K562 (cell line): ENCODE results near the gene TRIM44. TPM values are rescaled to one million over a fixed set of nuclear protein-coding genes. Genes with fewer than 3 reads are reported as not detected.

Experiments used
- ATAC-seq: fragments of 200-7000 bp; cut with Tn5 transposase; 3 replicates; pipeline ENCODE4 v1.9.1; 2020; ENCODE audit warnings: moderate library complexity
- BruUV-seq: library from RNA; stranded (reverse); fragments of 400-500 nt; replicated peaks from 2 replicates; lab custom pipeline; 2021; lab: Mats Ljungman, UMichigan
- CTCF ChIA-PET: fragments of 300-600 bp; formaldehyde crosslinking; extraction: SDS; loops from one replicate; lab custom pipeline; 2021; ENCODE audit warnings: low intra/inter-chr PET ratio; lab: Yijun Ruan, JAX
- POLR2A ChIA-PET: fragments of 300-600, 350-650 bp; sonication (Branson Sonifier 250); formaldehyde crosslinking; extraction: SDS; loops from one replicate; lab custom pipeline; 2021; ENCODE audit warnings: antibody characterized with exemption, inconsistent platforms; lab: Yijun Ruan, JAX
- DNase-seq, 4 experiments: peaks; one replicate each; pipeline versions ENCODE4 v3.0.0 to v3.0.0-alpha.2; 2011 to 2018; ENCODE audit warnings: low spot score in 3 of 4, mixed read lengths in 3 of 4; ENCODE audit errors: extremely low read depth in 1 of 4
- FAIRE-seq: peaks from 2 replicates; lab custom pipeline; 2011; peaks lifted over from hg19 to GRCh38; lab: Jason Lieb, UNC
- H2AFZ ChIP-seq: 2 replicates; pipeline ENCODE4 v1.6.0; 2011; ENCODE audit warnings: low read depth, low read length, control low read depth, inconsistent platforms
- H3K27ac ChIP-seq: fragments of 200-600 bp; 3 replicates; pipeline ENCODE4 v1.8.0; 2011; ENCODE audit warnings: low read depth, mild to moderate bottlenecking, control low read depth, inconsistent platforms, low read length, moderate library complexity, mixed read lengths; ENCODE audit errors: extremely low read depth
- H3K27me3 ChIP-seq, 2 experiments: fragments of 300-600 bp in 1 of 2; 2 replicates in 1 of 2; 3 replicates in 1 of 2; pipeline versions ENCODE4 v1.6.0 to v1.8.0; 2011; ENCODE audit warnings: inconsistent platforms in 2 of 2, low read length in 2 of 2, mild to moderate bottlenecking in 1 of 2, mixed read lengths in 1 of 2, moderate library complexity in 1 of 2; ENCODE audit not compliant: control insufficient read depth in 2 of 2, insufficient read depth in 2 of 2
- H3K36me3 ChIP-seq: fragments of 300-600 bp; 3 replicates; pipeline ENCODE4 v1.8.0; 2011; ENCODE audit warnings: mild to moderate bottlenecking, low read length, inconsistent platforms; ENCODE audit not compliant: control insufficient read depth, insufficient read depth
- H3K4me1 ChIP-seq, 2 experiments: fragments of 200-600 bp in 1 of 2; replicated peaks in 1 of 2; 2 replicates in 1 of 2; 3 replicates in 1 of 2; pipeline versions ENCODE4 v1.5.1 to v1.8.0; 2011; ENCODE audit warnings: inconsistent platforms in 2 of 2, low read length in 2 of 2, mild to moderate bottlenecking in 1 of 2, mixed read lengths in 1 of 2, moderate library complexity in 1 of 2; ENCODE audit not compliant: control insufficient read depth in 2 of 2, insufficient read depth in 2 of 2
- H3K4me2 ChIP-seq: 2 replicates; pipeline ENCODE4 v1.6.1; 2011; ENCODE audit warnings: low read length, control low read depth, inconsistent platforms, mixed read lengths; ENCODE audit not compliant: insufficient read depth
- H3K4me3 ChIP-seq: fragments of 200-600 bp; sonication (generic), shearing (Covaris generic); 2 replicates; pipeline ENCODE4 v1.5.1; 2016; ENCODE audit warnings: control low read depth, inconsistent platforms
- H3K79me2 ChIP-seq: fragments of 200-600 bp; 3 replicates; pipeline ENCODE4 v1.8.0; 2011; ENCODE audit warnings: low read length, inconsistent platforms; ENCODE audit not compliant: control insufficient read depth, insufficient read depth
- H3K9ac ChIP-seq, 2 experiments: 2 replicates each; pipeline versions ENCODE4 v1.6.0 to v1.6.1; 2011; ENCODE audit warnings: low read depth in 2 of 2, low read length in 2 of 2, control low read depth in 1 of 2, inconsistent platforms in 1 of 2, mild to moderate bottlenecking in 1 of 2, mixed read lengths in 1 of 2; ENCODE audit not compliant: insufficient read depth in 1 of 2
- H3K9me1 ChIP-seq: one replicate; pipeline ENCODE4 v1.6.0; 2011; ENCODE audit warnings: inconsistent platforms, mild to moderate bottlenecking, low read length, moderate library complexity; ENCODE audit not compliant: control insufficient read depth, insufficient read depth
- H3K9me3 ChIP-seq: replicated peaks from 2 replicates; pipeline ENCODE4 v1.5.1; 2011; ENCODE audit warnings: low read depth, low read length, inconsistent platforms; ENCODE audit not compliant: control insufficient read depth, insufficient read depth
- H4K20me1 ChIP-seq: replicated peaks from 2 replicates; pipeline ENCODE4 v1.6.1; 2011; ENCODE audit warnings: low read length, inconsistent platforms, mixed read lengths; ENCODE audit not compliant: control insufficient read depth, insufficient read depth
- BRD4 ChIP-seq: fragments of 200-600 bp; sonication (generic); IDR thresholded peaks from 2 replicates; pipeline ENCODE4 v1.6.1; 2017; ENCODE audit warnings: inconsistent platforms
- ETS2 ChIP-seq: IDR thresholded peaks from 2 replicates; pipeline ENCODE4 v1.6.1; 2016; ENCODE audit warnings: borderline replicate concordance, missing genetic modification characterization, mild to moderate bottlenecking, moderate library complexity, missing compliant biosample characterization; ENCODE audit not compliant: poor library complexity, severe bottlenecking
- FOXM1 ChIP-seq, 2 experiments: fragments of 450-650 bp in 1 of 2; sonication (generic) in 1 of 2; formaldehyde crosslinking in 1 of 2; IDR thresholded peaks; 2 replicates each; pipeline versions ENCODE4 v1.6.1 to v1.9.0; 2017 to 2022; ENCODE audit warnings: low read depth in 2 of 2, mild to moderate bottlenecking in 2 of 2, missing genetic modification reagents in 1 of 2, moderate library complexity in 1 of 2
- KAT2B ChIP-seq: IDR thresholded peaks from one replicate; pipeline ENCODE4 v1.6.1; 2012; ENCODE audit warnings: low read depth, mild to moderate bottlenecking, control low read depth, inconsistent platforms, low read length, moderate library complexity
- SAFB ChIP-seq: fragments of 200-400 bp; formaldehyde crosslinking; IDR thresholded peaks from 2 replicates; pipeline ENCODE4 v1.6.1; 2017; ENCODE audit warnings: low read depth, low read length, borderline replicate concordance
- STAT5B ChIP-seq: fragments of 250-450 bp; sonication (Bioruptor Pico); IDR thresholded peaks from 2 replicates; pipeline ENCODE4 v1.8.0; 2021; ENCODE audit warnings: mild to moderate bottlenecking, inconsistent platforms
- TBP ChIP-seq: optimal IDR thresholded peaks from 2 replicates; pipeline ENCODE3; 2011; ENCODE audit warnings: low read depth, low read length, improper control_type of control experiment
- ZNF57 ChIP-seq: fragments of 450-650 bp; formaldehyde crosslinking; IDR thresholded peaks from 2 replicates; pipeline ENCODE4 v1.4.0; 2020; ENCODE audit warnings: mild to moderate bottlenecking, moderate library complexity
- WGBS: fragments of 100-300 bp; shearing (Covaris generic); methylation state at CpG from one replicate; pipeline ENCODE4 v1.1.6; 2016; ENCODE audit warnings: low coverage, mixed read lengths; ENCODE audit not compliant: insufficient coverage; ENCODE audit errors: missing lambda C conversion rate; 5-methylcytosine and 5-hydroxymethylcytosine counted together
- in situ Hi-C: fragments of 300-500 bp; cut with MboI; formaldehyde crosslinking; loops from 4 replicates; pipeline ENCODE4 v1.15.0; 2018; ENCODE audit warnings: inconsistent platforms, mixed read lengths
- intact Hi-C: fragments of 100-400 bp; cut with micrococcal nuclease; formaldehyde crosslinking; loops from 2 replicates; pipeline ENCODE4 v1.14.2; 2022
- polyA plus RNA-seq, 8 experiments: library from polyadenylated mRNA; depleted of rRNA in 4 of 8; stranded (reverse) in 5 of 8; unstranded in 3 of 8; fragments of >200 nt; fragmentation: Nextera tagmentation in 2 of 8; fragmentation: Illumina TruSeq in 1 of 8; extraction: Ambion mirVana in 2 of 8; extraction: Trizol in 1 of 8; gene quantifications; 2 replicates each; pipeline versions ENCODE4 v1.2.1 to v1.2.3, GENCODE V29; 2011 to 2014; ENCODE audit warnings: inconsistent platforms in 1 of 8, missing spikeins in 1 of 8
- total RNA-seq, 7 experiments: library from RNA; depleted of rRNA in 6 of 7; stranded (reverse); fragments of >200 nt in 6 of 7; fragmentation: Illumina TruSeq in 2 of 7; extraction: Trizol in 2 of 7; gene quantifications; 2 replicates each; pipeline versions ENCODE4 v1.2.1 to v1.2.3, GENCODE V29; 2011 to 2021; ENCODE audit warnings: low replicate concordance in 1 of 7
- TF ChIP-seq, protein P1 (sequence below): fragments of 250-450 bp; sonication (Bioruptor Pico); IDR thresholded peaks from 2 replicates; pipeline ENCODE4 v1.4.0; 2020

TRIM44 gene
- total and polyA plus RNA-seq, 9 of the 15 experiments (the other 6 are each of a cell fraction or from before 2014, with no cell fraction given), result 8.3 to 105 (median 37.2) TPM

DNA sequence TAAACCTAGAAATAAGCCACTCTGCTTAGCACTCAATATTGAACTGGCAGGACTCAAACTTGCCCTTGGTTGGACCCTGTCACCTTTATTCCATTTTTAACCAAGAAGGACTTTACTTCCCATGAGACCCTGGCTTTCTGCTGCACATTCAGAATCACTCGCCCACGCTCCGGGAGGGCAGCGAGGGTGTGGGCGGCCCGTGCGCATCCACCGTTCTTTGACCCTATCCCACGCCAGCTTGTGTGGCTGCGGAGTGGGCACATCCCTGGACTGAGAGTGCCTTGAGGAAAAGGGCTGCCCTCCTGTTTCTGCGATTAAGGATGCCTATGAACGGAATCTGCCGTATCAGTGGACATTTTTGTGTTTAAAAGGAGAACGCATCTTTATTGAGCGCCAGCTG lies 39.6 kb downstream of the TRIM44 start (continued):
- TF ChIP-seq, protein P1, sequence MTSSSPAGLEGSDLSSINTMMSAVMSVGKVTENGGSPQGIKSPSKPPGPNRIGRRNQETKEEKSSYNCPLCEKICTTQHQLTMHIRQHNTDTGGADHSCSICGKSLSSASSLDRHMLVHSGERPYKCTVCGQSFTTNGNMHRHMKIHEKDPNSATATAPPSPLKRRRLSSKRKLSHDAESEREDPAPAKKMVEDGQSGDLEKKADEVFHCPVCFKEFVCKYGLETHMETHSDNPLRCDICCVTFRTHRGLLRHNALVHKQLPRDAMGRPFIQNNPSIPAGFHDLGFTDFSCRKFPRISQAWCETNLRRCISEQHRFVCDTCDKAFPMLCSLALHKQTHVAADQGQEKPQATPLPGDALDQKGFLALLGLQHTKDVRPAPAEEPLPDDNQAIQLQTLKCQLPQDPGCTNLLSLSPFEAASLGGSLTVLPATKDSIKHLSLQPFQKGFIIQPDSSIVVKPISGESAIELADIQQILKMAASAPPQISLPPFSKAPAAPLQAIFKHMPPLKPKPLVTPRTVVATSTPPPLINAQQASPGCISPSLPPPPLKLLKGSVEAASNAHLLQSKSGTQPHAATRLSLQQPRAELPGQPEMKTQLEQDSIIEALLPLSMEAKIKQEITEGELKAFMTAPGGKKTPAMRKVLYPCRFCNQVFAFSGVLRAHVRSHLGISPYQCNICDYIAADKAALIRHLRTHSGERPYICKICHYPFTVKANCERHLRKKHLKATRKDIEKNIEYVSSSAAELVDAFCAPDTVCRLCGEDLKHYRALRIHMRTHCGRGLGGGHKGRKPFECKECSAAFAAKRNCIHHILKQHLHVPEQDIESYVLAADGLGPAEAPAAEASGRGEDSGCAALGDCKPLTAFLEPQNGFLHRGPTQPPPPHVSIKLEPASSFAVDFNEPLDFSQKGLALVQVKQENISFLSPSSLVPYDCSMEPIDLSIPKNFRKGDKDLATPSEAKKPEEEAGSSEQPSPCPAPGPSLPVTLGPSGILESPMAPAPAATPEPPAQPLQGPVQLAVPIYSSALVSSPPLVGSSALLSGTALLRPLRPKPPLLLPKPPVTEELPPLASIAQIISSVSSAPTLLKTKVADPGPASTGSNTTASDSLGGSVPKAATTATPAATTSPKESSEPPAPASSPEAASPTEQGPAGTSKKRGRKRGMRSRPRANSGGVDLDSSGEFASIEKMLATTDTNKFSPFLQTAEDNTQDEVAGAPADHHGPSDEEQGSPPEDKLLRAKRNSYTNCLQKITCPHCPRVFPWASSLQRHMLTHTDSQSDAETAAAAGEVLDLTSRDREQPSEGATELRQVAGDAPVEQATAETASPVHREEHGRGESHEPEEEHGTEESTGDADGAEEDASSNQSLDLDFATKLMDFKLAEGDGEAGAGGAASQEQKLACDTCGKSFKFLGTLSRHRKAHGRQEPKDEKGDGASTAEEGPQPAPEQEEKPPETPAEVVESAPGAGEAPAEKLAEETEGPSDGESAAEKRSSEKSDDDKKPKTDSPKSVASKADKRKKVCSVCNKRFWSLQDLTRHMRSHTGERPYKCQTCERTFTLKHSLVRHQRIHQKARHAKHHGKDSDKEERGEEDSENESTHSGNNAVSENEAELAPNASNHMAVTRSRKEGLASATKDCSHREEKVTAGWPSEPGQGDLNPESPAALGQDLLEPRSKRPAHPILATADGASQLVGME, result no peak
- TF ChIP-seq TBP (no peak), STAT5B (CRISPR knock-in tag) (no peak), BRD4 (no peak), SAFB (no peak), ZNF57 (CRISPR knock-in tag) (no peak)

DNA sequence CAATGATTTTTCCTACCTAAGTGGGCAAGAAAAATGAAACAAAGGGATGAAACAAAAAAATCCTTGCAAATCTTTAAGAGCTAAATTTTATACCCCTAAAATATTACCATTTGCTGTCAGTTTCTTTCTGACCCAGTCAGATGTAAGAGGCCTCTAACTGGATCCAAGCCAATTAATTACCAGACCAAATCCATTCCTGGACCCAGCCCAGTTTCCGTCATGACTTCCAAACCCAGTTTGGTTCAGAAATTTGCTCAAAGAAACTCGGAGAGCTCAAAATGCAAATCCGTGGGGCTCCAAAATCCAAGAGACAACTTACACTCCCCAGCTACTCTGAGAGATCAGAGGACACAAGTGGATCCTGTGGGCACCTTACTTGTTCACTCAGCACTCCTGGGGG lies 46.8 kb downstream of the TRIM44 start:
- H3K27ac ChIP-seq, result no peak overlapping the region
- H3K4me2 ChIP-seq, result no peak overlapping the region
- no peaks in the 10 kb centered on the region for H4K20me1 ChIP-seq
- no peaks in the 10 kb centered on the region for H3K4me1 ChIP-seq
- peaks cover 6% of the 10 kb centered on the region; the same call in 1 of the 3 replicates for H3K79me2 ChIP-seq
- WGBS, result 81% methylated on average over 3 of the region's 3 CpGs
- no peaks in the 10 kb centered on the region for H3K9me3 ChIP-seq
- TF ChIP-seq FOXM1 (IDR thresholded peaks at IDR 0.05; ENCODE audit: low read depth), result no peak
- TF ChIP-seq FOXM1 (CRISPR knock-in tag; IDR thresholded peaks at IDR 0.05; ENCODE audit: low read depth), result no peak
- TF ChIP-seq ETS2 (tag), result no peak
- TF ChIP-seq KAT2B, result no peak
- TF ChIP-seq, all 486 proteins: peak for 0
- H2AFZ ChIP-seq, result no peak overlapping the region
- in situ Hi-C loops (no loop called here), intact Hi-C loops (no loop called here)
- ChIA-PET POLR2A (no interaction called here), CTCF (interaction anchor here (0.6 kb wide), 1 partner anchor 571 kb away, joined by 3 read pairs; no protein-coding TSS in a partner anchor)
- ATAC-seq (no peak), DNase-seq (no peak), FAIRE-seq (no peak)
- no peaks in the 10 kb centered on the region for H3K9me1 ChIP-seq
- no peak overlapping the region for H3K9ac ChIP-seq
- H3K4me3 ChIP-seq, result no peak overlapping the region
- H3K27me3 ChIP-seq, result no peaks in the 10 kb centered on the region
- H3K36me3 ChIP-seq, result no peaks in the 10 kb centered on the region
- no TSS peak for BruUV-seq
